ENCODE measurements around the gene ART1.

DNA sequence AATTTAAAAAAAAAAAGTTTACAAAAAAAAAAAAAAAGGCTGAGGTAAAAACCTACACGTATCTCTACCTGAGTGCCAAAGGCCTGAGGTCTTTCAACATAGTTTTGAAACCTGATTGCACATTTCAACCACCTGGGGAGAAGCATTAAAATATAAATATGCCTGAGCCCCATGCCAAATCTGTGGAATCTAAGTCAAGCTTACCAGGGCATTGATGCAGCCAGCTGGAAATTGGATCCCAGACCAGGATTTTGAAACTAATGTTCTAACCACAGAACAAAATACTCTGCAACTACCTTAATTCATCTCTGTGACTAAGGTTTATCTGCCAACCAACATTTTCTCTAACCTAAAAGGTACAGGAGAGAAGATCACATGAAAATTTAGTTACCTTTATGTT, 65.0 kb downstream of the ART1 start:
- TF ChIP-seq, protein P1, sequence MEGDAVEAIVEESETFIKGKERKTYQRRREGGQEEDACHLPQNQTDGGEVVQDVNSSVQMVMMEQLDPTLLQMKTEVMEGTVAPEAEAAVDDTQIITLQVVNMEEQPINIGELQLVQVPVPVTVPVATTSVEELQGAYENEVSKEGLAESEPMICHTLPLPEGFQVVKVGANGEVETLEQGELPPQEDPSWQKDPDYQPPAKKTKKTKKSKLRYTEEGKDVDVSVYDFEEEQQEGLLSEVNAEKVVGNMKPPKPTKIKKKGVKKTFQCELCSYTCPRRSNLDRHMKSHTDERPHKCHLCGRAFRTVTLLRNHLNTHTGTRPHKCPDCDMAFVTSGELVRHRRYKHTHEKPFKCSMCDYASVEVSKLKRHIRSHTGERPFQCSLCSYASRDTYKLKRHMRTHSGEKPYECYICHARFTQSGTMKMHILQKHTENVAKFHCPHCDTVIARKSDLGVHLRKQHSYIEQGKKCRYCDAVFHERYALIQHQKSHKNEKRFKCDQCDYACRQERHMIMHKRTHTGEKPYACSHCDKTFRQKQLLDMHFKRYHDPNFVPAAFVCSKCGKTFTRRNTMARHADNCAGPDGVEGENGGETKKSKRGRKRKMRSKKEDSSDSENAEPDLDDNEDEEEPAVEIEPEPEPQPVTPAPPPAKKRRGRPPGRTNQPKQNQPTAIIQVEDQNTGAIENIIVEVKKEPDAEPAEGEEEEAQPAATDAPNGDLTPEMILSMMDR (IDR thresholded peaks at IDR 0.05; ENCODE audit: control extremely low read depth in 1 of 3, insufficient read depth in 1 of 3, low read depth in 1 of 3, low read length in 3 of 3): no peak
- TF ChIP-seq RAD21 (IDR thresholded peaks at IDR 0.05 in 1 of 2, conservative IDR thresholded peaks at IDR 0.05 in 1 of 2; ENCODE audit: low read depth in 2 of 2, low read length in 2 of 2) (no peak), POLR2AphosphoS5 (IDR thresholded peaks at IDR 0.05; ENCODE audit: low read depth, low read length) (no peak), CEBPB (IDR thresholded peaks at IDR 0.05; ENCODE audit: low read depth, low read length) (no peak), HDAC6 (IDR thresholded peaks at IDR 0.05; ENCODE audit: low read depth, low read length) (no peak), JUND (IDR thresholded peaks at IDR 0.05; ENCODE audit: low read length) (no peak), SUZ12 (IDR thresholded peaks at IDR 0.05; ENCODE audit: low read length) (no peak), RNF2 (IDR thresholded peaks at IDR 0.05; ENCODE audit: borderline replicate concordance, low read depth, low read length, missing control alignments, poor library complexity, severe bottlenecking) (no peak), EGR1 (IDR thresholded peaks at IDR 0.05; ENCODE audit: borderline replicate concordance, low read depth, low read length) (no peak), GTF2F1 (IDR thresholded peaks at IDR 0.05; ENCODE audit: borderline replicate concordance, low read depth, low read length) (no peak), NANOG (IDR thresholded peaks at IDR 0.05; ENCODE audit: insufficient read depth, low read depth, low read length, poor library complexity, severe bottlenecking) (no peak), TEAD4 (IDR thresholded peaks at IDR 0.05; ENCODE audit: low read depth, low read length) (no peak)
- TF ChIP-seq, protein P2, sequence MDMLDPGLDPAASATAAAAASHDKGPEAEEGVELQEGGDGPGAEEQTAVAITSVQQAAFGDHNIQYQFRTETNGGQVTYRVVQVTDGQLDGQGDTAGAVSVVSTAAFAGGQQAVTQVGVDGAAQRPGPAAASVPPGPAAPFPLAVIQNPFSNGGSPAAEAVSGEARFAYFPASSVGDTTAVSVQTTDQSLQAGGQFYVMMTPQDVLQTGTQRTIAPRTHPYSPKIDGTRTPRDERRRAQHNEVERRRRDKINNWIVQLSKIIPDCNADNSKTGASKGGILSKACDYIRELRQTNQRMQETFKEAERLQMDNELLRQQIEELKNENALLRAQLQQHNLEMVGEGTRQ (IDR thresholded peaks at IDR 0.05; ENCODE audit: low read length): no peak

All from H1 (cell line).